ENCODE data around the gene CNTN2.
A peak's percentile ranks its signal among the peaks of the same experiment; 100 is the strongest.

CNTN2 gene

GRCh38 chr1:205057808-205058575, 15.0 kb downstream of the CNTN2 start:
- no peak for DNase-seq

- no peak for DNase-seq
Measured at GRCh38 chr1:205058853-205059252, 15.8 kb downstream of the CNTN2 start.

GRCh38 chr1:205059660-205060059, 16.6 kb downstream of the CNTN2 start:
- DNase-seq: no peak

GRCh38 chr1:205060746-205061145, 17.7 kb downstream of the CNTN2 start:
- DNase-seq: no peak

GRCh38 chr1:205061227-205061626, 18.2 kb downstream of the CNTN2 start:
- DNase-seq: no peak

- peak; percentile 88 for DNase-seq
Measured at GRCh38 chr1:205061665-205062069, 18.7 kb downstream of the CNTN2 start.

GRCh38 chr1:205062319-205062718, 19.3 kb downstream of the CNTN2 start:
- no peak for DNase-seq

GRCh38 chr1:205062895-205063294, 19.9 kb downstream of the CNTN2 start:
- DNase-seq: no peak

GRCh38 chr1:205064301-205064700, 21.3 kb downstream of the CNTN2 start:
- no peak for DNase-seq

- DNase-seq: no peak
Measured at GRCh38 chr1:205064741-205065316, 21.8 kb downstream of the CNTN2 start.

- DNase-seq: no peak
Measured at GRCh38 chr1:205065666-205066065, 22.7 kb downstream of the CNTN2 start.

- DNase-seq: no peak
Measured at GRCh38 chr1:205066141-205066818, 23.3 kb downstream of the CNTN2 start.

- DNase-seq: no peak
Measured at GRCh38 chr1:205067031-205067430, 24.0 kb downstream of the CNTN2 start.

GRCh38 chr1:205068001-205068400, 25.0 kb downstream of the CNTN2 start:
- DNase-seq: no peak

GRCh38 chr1:205068457-205069040, 25.5 kb downstream of the CNTN2 start:
- DNase-seq: no peak

- no peak for DNase-seq
Measured at GRCh38 chr1:205069371-205070125, 26.5 kb downstream of the CNTN2 start.

- DNase-seq: peak; percentile 23
Measured at GRCh38 chr1:205071028-205071409, 28.0 kb downstream of the CNTN2 start.

GRCh38 chr1:205071801-205072200, 28.8 kb downstream of the CNTN2 start:
- peak; percentile 28 for DNase-seq

GRCh38 chr1:205072286-205072685, 29.3 kb downstream of the CNTN2 start:
- DNase-seq: peak; percentile 18

GRCh38 chr1:205072881-205073280, 29.9 kb downstream of the CNTN2 start:
- peak; percentile 32 for DNase-seq

- DNase-seq: peak; percentile 17
Measured at GRCh38 chr1:205073511-205073910, 30.5 kb downstream of the CNTN2 start.

GRCh38 chr1:205074084-205074483, 31.1 kb downstream of the CNTN2 start:
- DNase-seq: peak; percentile 39

- peak; percentile 41 for DNase-seq
Measured at GRCh38 chr1:205074513-205074912, 31.5 kb downstream of the CNTN2 start.
